GM18498 (cell line): Measurements from ENCODE around the gene DGCR6.
"Not testable (repeated sequence)": the region's sequence is repeated elsewhere in the genome, so short reads cannot be mapped to it uniquely, and the experiment has no call there.

Experiments used
- ATAC-seq: cut with Tn5 transposase; IDR thresholded peaks from one replicate; pipeline ENCODE4 v1.9.1; 2021; ENCODE audit warnings: mild to moderate bottlenecking, moderate library complexity; ENCODE audit not compliant: unreplicated experiment

Gene DGCR6

DNA sequence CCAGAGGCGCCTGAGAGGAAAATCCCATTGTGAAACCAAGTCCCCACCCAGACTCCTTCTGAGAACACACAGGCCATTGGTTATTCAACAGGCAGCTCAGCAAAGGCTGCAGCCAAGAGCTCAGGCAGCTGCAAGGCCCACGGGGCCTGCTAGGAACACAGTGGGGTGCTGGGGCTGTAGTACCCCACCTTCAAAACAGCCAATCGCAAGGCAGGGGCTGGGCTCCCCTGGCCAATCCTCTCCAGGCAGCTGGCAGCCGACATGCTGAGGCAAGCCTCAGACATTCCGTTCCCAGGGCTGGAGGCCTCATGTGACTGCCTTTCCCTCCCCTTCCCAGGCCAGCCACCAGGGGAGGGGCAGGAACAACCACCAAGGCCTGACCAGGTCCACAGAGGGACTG, 23.3 kb downstream of the DGCR6 start:
- no peak for ATAC-seq

DNA sequence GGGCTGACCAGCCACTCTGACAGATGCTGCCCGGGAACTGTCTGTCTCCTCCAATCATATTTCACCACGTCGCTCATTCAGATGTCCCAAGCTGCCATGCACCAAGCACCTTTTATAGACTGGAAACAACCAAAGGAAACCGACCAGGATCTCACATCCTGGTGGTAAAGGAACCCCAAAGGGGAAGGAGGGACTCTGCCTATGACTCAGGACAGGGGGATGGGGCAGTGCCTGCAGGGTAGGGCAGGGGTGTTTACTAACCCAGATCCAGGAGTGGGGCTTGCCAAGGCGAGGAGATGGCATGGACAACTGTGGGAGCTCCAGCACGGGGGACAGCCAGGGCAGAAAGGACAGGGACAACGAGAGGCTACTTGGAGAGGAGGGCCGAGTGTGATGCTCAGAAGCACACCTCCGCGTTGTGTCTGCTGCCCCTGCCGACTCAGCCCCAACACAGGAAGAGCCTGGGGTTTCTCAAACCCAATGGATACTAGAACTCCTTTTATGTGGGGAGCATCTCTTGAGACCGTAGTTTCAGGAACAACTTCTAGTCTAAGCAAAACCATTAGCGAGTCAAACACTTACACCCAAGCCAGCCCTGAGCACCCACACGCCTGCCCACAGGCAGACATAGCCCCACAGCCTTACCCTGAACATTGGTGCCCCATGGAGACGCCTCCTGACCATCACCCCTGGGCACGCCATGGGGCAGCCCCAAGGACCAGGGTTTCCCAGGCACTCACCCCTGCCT, 26.0 kb downstream of the DGCR6 start:
- ATAC-seq: no peak

- ATAC-seq: no peak
These were observed 27.8 kb downstream of the DGCR6 start for GRCh38 chr22:18933914-18934313.

DNA sequence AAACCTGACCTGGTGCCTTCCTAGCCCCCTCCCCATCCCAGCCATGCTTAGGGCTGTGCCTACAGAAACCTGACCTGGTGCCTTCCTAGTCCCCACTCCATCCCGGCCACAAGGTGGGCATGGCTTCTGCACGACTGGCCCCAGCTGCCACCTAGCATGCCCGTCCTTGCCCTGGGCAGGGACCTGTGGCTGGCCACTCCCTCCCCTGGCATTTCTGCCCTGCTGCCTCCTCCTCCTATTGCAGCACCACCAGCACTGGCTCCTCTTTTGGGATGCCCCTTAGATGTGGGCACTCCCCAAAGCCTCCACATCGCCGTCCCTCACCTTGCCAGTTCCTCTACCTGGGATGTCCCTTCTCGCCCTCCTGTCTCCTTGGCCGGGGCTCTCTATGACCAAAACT, 28.6 kb downstream of the DGCR6 start:
- ATAC-seq: not testable (repeated sequence)

DNA sequence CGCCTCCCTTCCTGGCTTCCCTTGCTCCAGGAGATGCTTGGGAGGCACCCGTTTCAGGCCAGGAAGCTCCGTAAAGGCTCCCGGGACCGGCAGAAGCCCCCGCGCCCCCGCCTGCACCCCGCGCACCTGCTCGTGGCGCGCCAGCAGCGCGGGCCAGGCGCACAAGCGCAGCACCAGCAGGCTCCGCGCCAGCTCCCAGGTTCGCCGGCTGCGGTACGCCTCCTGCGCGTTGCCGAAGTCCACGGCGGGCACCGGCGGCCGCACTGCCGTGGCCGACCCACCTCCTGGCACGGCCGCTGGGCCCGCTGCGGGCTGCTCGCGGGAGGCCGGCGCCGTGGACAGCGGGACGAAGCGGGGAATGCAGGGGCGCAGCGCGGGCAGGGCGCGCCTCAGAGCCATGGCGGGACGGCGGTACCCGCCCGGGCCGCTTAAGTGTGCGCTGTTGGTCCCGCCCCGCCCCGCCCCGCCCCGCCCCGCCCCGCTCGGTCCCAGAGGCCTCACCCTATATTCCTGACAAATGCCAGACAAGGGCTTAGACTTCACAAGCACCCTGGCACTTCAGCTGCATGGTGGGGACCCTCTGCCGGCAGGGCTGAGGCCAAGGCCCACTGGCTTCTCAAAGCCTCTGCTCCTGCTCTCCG, 29.9 kb downstream of the DGCR6 start, which contains the start of gene PRODH:
TSS of gene PRODH (minus strand) at position 405 of the 641 bp plus-strand sequence. CDS start at position 399, 6 bp downstream.
- ATAC-seq: no peak

DNA sequence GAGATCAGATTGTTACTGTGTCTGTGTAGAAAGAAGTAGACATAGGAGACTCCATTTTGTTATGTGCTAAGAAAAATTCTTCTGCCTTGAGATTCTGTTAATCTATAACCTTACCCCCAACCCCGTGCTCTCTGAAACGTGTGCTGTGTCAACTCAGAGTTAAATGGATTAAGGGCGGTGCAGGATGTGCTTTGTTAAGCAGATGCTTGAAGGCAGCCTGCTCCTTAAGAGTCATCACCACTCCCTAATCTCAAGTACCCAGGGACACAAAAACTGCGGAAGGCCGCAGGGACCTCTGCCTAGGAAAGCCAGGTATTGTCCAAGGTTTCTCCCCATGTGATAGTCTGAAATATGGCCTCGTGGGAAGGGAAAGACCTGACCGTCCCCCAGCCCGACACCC, 32.6 kb downstream of the DGCR6 start:
- ATAC-seq: not testable (repeated sequence)

DNA sequence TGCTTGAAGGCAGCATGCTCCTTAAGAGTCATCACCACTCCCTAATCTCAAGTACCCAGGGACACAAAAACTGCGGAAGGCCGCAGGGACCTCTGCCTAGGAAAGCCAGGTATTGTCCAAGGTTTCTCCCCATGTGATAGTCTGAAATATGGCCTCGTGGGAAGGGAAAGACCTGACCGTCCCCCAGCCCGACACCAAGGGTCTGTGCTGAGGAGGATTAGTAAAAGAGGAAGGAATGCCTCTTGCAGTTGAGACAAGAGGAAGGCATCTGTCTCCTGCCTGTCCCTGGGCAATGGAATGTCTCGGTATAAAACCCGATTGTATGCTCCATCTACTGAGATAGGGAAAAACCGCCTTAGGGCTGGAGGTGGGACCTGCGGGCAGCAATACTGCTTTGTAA, 41.0 kb downstream of the DGCR6 start:
- not testable (repeated sequence) for ATAC-seq

GRCh38 chr22:18947905-18948304, 41.8 kb downstream of the DGCR6 start:
- no peak for ATAC-seq

DNA sequence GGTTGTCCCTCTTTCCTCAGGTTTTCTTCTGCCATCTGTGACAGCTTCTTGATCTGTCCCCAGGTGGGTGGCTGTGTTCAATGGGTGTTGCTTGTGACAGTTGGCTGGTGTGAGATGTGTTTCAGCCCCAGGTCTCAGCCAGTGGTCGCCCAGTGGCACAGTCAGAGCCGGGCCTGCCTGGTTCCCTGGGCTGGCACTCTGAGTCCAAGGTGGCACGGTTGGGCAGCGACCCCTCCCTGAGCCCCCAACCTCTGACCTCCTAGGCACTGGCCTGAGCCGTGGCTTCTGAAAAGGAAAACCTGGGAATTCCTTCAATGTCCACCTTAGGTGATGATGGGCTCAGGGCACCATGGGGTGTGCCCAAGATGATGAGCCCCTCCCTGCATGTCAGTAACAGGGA, 44.0 kb downstream of the DGCR6 start:
- no peak for ATAC-seq

DNA sequence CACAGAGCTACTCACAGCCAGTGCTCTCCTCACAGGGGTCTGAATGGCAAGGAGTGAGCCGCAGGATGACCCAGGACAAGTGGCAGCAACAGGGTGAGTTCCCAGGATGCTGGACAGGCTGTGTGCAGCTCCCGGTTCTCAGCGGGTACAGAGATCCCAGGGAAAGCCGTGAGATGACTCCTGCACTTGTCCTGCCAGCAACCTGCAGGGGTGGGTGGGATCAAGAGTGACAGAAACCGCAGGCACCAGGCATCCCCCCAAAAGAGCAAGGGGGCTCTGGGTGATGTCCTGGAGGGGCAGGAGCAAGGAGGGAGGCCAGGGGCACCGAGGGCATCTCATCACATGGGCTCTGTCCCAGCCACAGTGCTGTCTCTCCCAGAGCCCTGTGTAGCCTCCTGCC, 45.9 kb downstream of the DGCR6 start:
- ATAC-seq: no peak

- ATAC-seq: not testable (repeated sequence)
These were observed 47.0 kb downstream of the DGCR6 start for GRCh38 chr22:18953128-18953527.

DNA sequence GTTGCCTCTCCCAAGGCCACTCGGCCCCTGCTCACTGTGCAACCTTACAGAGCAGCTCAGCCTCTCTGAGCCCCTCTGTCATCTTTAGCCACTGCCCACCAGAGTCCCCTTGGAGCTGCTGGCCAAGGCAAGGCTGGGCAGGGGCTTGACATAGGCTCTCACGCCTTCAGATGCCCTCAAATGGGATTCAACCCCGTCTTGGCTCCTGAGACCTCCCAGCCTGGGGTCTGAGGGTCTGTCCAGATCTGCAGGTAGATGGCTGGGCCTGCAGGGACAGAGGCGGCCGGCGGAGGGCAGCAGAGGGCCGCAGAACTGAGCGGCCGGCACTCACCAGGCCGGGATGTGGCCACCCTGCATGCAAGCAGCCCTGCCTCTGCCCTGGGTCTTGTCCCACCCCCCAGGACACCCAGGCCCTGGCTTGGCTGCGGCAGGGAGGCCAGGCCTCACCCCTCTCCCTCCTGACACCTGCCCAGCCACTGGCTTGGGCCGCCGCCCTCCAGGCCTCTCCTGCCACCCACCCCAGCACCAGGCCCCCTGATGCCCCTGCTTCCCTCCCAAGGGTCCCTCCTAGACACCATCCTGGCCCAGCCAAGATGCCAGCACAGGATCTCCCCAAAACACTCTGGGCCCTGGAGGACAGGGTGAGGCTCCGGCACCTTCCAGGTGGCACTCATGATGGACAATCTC, 48.3 kb downstream of the DGCR6 start:
- peak; percentile 54 for ATAC-seq

GRCh38 chr22:18954990-18955571, 49.0 kb downstream of the DGCR6 start:
- ATAC-seq: no peak

GRCh38 chr22:18955696-18956095, 49.6 kb downstream of the DGCR6 start:
- no peak for ATAC-seq

DNA sequence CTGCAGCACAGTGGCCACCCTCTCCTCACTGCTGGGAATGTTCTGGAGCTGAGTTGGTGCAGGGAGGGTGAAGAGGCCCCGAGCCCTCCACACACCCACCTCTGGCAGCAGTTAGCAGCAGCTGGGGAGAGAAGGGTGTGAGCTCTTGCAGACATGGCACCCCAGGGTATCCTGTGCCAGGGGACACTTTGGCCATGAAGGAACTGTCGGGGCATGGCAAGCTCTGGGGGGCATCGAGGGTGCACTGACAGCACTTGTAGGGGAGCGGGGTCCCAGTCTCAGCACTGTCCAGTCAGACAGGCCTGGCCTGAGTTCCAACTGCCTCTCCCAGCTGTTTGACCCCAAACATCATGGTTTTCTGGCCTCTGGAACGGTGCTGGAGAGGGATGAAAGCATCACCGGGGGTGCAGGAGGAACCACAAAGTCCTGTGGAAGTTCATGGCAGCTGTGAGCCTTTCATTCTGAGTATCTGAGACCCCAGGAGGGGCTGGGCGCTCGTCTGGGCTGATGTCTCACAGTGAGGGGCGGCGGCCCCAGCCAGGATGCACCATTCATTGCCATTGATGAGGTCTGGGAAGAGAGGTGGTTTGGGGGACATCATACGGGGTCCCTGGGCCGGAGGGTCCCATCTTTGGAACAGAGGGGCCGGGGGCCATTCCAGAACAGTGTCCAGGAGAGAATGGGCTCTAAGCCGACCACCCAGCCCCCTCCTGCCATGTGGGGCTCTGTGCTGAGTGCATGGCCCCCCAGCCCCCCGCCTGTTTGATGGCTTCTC, 50.2 kb downstream of the DGCR6 start:
- not testable (repeated sequence) for ATAC-seq

DNA sequence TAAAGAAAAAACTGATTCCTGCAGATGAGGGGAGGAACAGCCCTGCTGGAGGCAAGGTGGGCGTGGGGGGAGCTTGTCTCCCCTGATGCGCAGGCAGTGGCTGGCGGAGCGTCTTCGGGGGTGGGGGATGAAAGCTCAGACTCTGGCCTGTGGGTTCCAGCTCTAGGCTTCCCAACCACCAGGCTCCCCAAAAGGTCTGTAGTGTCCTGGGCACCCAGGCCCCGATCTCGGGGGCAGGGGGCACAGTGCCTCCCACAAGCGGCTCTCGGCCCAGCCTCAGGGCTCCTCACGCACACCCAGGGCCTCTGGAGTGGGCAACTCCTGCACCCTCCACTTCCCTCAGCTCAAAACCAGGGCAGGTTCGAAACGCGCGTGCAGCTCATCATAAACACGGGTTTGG, 50.8 kb downstream of the DGCR6 start:
- ATAC-seq: not testable (repeated sequence)

DNA sequence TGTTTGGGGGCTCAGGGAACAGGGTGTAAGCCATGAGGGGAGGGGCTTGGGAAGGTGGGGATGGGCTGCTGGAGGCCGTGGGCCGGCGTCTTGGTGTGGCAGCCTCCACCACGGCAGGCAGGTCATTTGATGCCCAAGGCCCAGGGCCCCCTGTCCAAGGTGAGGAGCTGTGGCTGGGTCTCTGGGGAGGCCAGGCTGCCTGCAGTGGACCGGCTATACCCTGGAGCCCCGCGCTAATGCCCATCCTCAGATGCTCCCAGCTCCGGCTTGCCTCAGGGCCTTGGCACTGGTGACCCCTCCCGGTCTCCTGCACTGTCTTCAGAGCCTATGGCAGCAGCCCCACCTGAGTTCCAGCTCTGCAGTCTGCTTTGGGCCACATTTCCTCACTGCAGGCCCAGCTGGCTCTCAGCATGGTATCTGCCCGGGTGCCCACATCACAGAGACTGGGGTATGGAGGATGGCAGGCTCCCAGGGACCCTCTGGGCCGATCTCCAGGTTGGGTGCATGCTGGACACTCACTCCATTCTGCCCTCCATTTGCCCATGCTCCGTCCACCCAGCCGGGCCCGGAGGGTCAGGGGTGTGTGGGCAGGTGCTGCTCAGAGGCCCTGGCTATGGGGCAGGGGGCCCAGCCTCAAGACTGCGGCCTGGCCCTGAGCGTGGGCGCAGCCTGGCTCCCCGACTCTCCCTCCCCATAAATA, 51.7 kb downstream of the DGCR6 start:
- ATAC-seq: not testable (repeated sequence)

- not testable (repeated sequence) for ATAC-seq
These were observed 52.2 kb downstream of the DGCR6 start for GRCh38 chr22:18958321-18958705.

DNA sequence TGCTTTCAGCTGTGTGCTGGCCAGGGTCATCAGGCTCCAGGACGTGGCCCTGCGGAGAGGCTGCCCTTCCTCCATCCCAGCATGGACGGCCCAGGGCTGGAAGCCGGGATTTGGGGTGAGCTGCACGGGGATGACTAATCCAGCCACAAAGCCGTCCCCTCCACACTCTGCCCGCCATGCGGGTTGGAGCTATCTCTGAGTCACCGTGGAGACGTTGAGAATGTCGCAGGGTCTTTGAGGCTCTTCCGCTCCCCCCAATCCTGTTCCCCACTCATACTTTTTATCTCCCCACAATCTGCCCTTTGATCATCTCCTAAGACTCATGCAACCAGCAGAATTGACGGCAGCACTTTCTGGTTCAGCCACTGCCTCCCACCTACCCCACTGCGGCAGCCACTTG, 52.6 kb downstream of the DGCR6 start:
- not testable (repeated sequence) for ATAC-seq

DNA sequence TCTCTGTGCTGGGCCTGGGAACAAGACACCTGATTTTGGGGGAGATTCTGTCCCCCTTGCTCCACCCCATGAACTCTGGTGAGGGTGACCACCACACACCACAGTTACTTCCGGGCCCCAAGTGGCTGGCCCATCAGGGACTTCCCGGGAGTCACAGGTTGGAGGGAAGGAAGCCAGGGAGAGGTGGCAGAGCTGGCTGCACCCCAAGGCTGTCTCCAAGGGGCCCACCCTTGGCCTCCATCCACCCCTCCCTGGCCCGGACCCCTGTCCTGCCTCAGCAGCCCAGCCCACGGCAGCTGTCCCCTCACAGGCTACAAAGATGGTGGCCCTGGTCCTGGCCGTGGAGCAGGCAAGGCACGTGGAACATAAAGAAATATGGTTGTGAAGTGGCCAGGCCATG, 53.1 kb downstream of the DGCR6 start:
- ATAC-seq: not testable (repeated sequence)
